A549 (cell line): ENCODE data around the gene SLC6A12. TPM values are rescaled to one million over a fixed set of nuclear protein-coding genes. Genes with fewer than 3 reads are reported as not detected.

Source experiments
- ATAC-seq, 2 experiments: fragments of 200-7000 bp in 1 of 2; fragments of >200 bp in 1 of 2; cut with Nextera tagmentation in 1 of 2; cut with Tn5 transposase in 1 of 2; 3 replicates each; pipeline versions ENCODE4 v1.8.0 to v1.9.1; 2018 to 2020; ENCODE audit warnings: mild to moderate bottlenecking in 1 of 2, moderate library complexity in 1 of 2
- CTCF ChIA-PET: fragments of 300-600 bp; sonication (Branson Sonifier 250); formaldehyde crosslinking; extraction: SDS; loops from one replicate; lab custom pipeline; 2021; ENCODE audit warnings: antibody characterized with exemption, inconsistent platforms; lab: Yijun Ruan, JAX
- POLR2A ChIA-PET: fragments of 350-600 bp; formaldehyde crosslinking; extraction: SDS; loops from one replicate; lab custom pipeline; 2021; ENCODE audit warnings: antibody characterized with exemption, inconsistent platforms; lab: Yijun Ruan, JAX
- DNase-seq, 2 experiments: peaks; one replicate each; pipeline versions ENCODE4 v3.0.0 to v3.0.0-alpha.2; 2011 to 2016; ENCODE audit warnings: low read depth in 1 of 2, low spot score in 1 of 2
- FAIRE-seq: peaks from 2 replicates; lab custom pipeline; 2011; peaks lifted over from hg19 to GRCh38; lab: Jason Lieb, UNC
- H3K27ac ChIP-seq, 2 experiments: fragments of >200 bp; sonication (Bioruptor Twin); formaldehyde crosslinking; 3 replicates each; pipeline ENCODE4 v1.5.1; 2016 to 2017
- H3K4me1 ChIP-seq: fragments of >200 bp; sonication (Bioruptor Twin); formaldehyde crosslinking; 3 replicates; pipeline ENCODE4 v1.6.1; 2016
- H3K4me2 ChIP-seq: fragments of >200 bp; sonication (Bioruptor Twin); formaldehyde crosslinking; 3 replicates; pipeline ENCODE4 v1.6.1; 2016
- H3K4me3 ChIP-seq: fragments of >200 bp; sonication (Bioruptor Twin); formaldehyde crosslinking; 3 replicates; pipeline ENCODE4 v1.5.1; 2016
- H3K9me3 ChIP-seq: fragments of >200 bp; sonication (Bioruptor Twin); formaldehyde crosslinking; 3 replicates; pipeline ENCODE4 v1.6.1; 2016
- BCL3 ChIP-seq: fragments of >200 bp; sonication (Bioruptor Twin); formaldehyde crosslinking; IDR thresholded peaks from 3 replicates; pipeline ENCODE4 v1.6.1; 2016
- CBX2 ChIP-seq: fragments of 200-600 bp; sonication (generic); IDR thresholded peaks from 2 replicates; pipeline ENCODE4 v1.6.1; 2016; ENCODE audit warnings: low read depth, mild to moderate bottlenecking, borderline replicate concordance
- CBX8 ChIP-seq: fragments of 200-600 bp; sonication (generic); IDR thresholded peaks from 2 replicates; pipeline ENCODE4 v1.6.1; 2016
- E2F6 ChIP-seq: IDR thresholded peaks from 2 replicates; pipeline ENCODE4 v1.6.1; 2012; ENCODE audit warnings: low read depth, borderline replicate concordance
- EHF ChIP-seq: fragments of 250-450 bp; sonication (Bioruptor Pico); IDR thresholded peaks from 2 replicates; pipeline ENCODE4 v1.5.0; 2020; ENCODE audit warnings: mild to moderate bottlenecking
- EHMT2 ChIP-seq: fragments of 200-600 bp; sonication (generic); IDR thresholded peaks from 2 replicates; pipeline ENCODE4 v1.6.1; 2016; ENCODE audit warnings: antibody characterized with exemption, low read depth, mild to moderate bottlenecking, moderate library complexity
- EP300 ChIP-seq, 2 experiments: fragments of >200 bp; sonication (Bioruptor Twin); formaldehyde crosslinking; IDR thresholded peaks; 2 replicates in 1 of 2; 3 replicates in 1 of 2; pipeline ENCODE4 v1.6.1; 2016 to 2017
- ESRRA ChIP-seq: fragments of 150-350 bp; IDR thresholded peaks from 2 replicates; pipeline ENCODE4 v1.6.1; 2014; ENCODE audit warnings: mild to moderate bottlenecking, low read length, borderline replicate concordance
- FOSB ChIP-seq: fragments of 250-450 bp; sonication (Bioruptor Pico); IDR thresholded peaks from 2 replicates; pipeline ENCODE4 v1.5.0; 2020; ENCODE audit warnings: mild to moderate bottlenecking, moderate library complexity
- FOSL2 ChIP-seq, 2 experiments: fragments of 450-650 bp in 1 of 2; fragments of >200 bp in 1 of 2; sonication (Bioruptor Twin) in 1 of 2; formaldehyde crosslinking; IDR thresholded peaks; 2 replicates each; pipeline versions ENCODE4 v1.5.0 to v1.6.1; 2016 to 2020; ENCODE audit warnings: mild to moderate bottlenecking in 1 of 2, moderate library complexity in 1 of 2
- GATA3 ChIP-seq: IDR thresholded peaks from 2 replicates; pipeline ENCODE4 v1.6.1; 2012; ENCODE audit warnings: borderline replicate concordance
- HEYL ChIP-seq: fragments of 250-450 bp; sonication (Bioruptor Pico); IDR thresholded peaks from 2 replicates; pipeline ENCODE4 v1.8.0; 2021; ENCODE audit warnings: mild to moderate bottlenecking, moderate library complexity
- HOXA7 ChIP-seq: fragments of 250-450 bp; sonication (Bioruptor Pico); IDR thresholded peaks from 2 replicates; pipeline ENCODE4 v1.5.0; 2020; ENCODE audit warnings: mild to moderate bottlenecking, moderate library complexity
- JUNB ChIP-seq: fragments of >200 bp; sonication (Bioruptor Twin); formaldehyde crosslinking; IDR thresholded peaks from 2 replicates; pipeline ENCODE4 v1.6.1; 2016
- KDM5A ChIP-seq: fragments of 200-600 bp; sonication (generic); IDR thresholded peaks from 2 replicates; pipeline ENCODE4 v1.6.1; 2016; ENCODE audit warnings: antibody characterized with exemption, mild to moderate bottlenecking
- NFE2L2 ChIP-seq: fragments of 150-350 bp; conservative IDR thresholded peaks from 2 replicates; pipeline ENCODE4 v1.6.1; 2014; ENCODE audit warnings: low read length
- NPAS2 ChIP-seq: fragments of 250-450 bp; sonication (Bioruptor Pico); IDR thresholded peaks from 2 replicates; pipeline ENCODE4 v1.8.0; 2022; ENCODE audit warnings: mild to moderate bottlenecking, moderate library complexity, borderline replicate concordance
- NR3C1 ChIP-seq: fragments of >200 bp; sonication (Bioruptor Twin); formaldehyde crosslinking; IDR thresholded peaks from 3 replicates; pipeline ENCODE4 v1.6.1; 2017
- PHF8 ChIP-seq: fragments of 200-600 bp; sonication (generic); IDR thresholded peaks from 2 replicates; pipeline ENCODE4 v1.6.1; 2016; ENCODE audit warnings: low read depth, mild to moderate bottlenecking, antibody characterized with exemption, moderate library complexity, borderline replicate concordance
- POLR2A ChIP-seq: IDR thresholded peaks from 2 replicates; pipeline ENCODE4 v1.6.1; 2012; ENCODE audit warnings: mild to moderate bottlenecking, low read length
- RAD21 ChIP-seq, 2 experiments: fragments of >200 bp in 1 of 2; sonication (Bioruptor Twin) in 1 of 2; formaldehyde crosslinking in 1 of 2; IDR thresholded peaks in 1 of 2; conservative IDR thresholded peaks in 1 of 2; 2 replicates in 1 of 2; 3 replicates in 1 of 2; pipeline ENCODE4 v1.6.1; 2012 to 2018; ENCODE audit warnings: inconsistent platforms in 1 of 2
- RCOR1 ChIP-seq: fragments of 150-350 bp; IDR thresholded peaks from 2 replicates; pipeline ENCODE4 v1.6.1; 2014; ENCODE audit warnings: antibody characterized with exemption, low read length, low read depth
- REST ChIP-seq: fragments of 200-600 bp; sonication (generic); IDR thresholded peaks from 2 replicates; pipeline ENCODE4 v1.6.1; 2016; ENCODE audit warnings: antibody characterized with exemption, mild to moderate bottlenecking, moderate library complexity
- RFX5 ChIP-seq: fragments of 450-650 bp; IDR thresholded peaks from 2 replicates; pipeline ENCODE4 v1.7.1; 2014; ENCODE audit warnings: antibody characterized with exemption, mild to moderate bottlenecking, moderate library complexity
- RNF2 ChIP-seq: fragments of 200-600 bp; sonication (generic); IDR thresholded peaks from 2 replicates; pipeline ENCODE4 v1.6.1; 2016; ENCODE audit warnings: low read depth, mild to moderate bottlenecking, antibody characterized with exemption, moderate library complexity, borderline replicate concordance
- SREBF2 ChIP-seq: fragments of 450-650 bp; IDR thresholded peaks from 2 replicates; pipeline ENCODE4 v1.6.1; 2014; ENCODE audit warnings: mild to moderate bottlenecking, moderate library complexity
- TP53 ChIP-seq: fragments of 250-450 bp; sonication (Bioruptor Pico); IDR thresholded peaks from 2 replicates; pipeline ENCODE4 v1.5.0; 2021; ENCODE audit warnings: mild to moderate bottlenecking, moderate library complexity
- ZFP36 ChIP-seq: fragments of 450-650 bp; IDR thresholded peaks from 2 replicates; pipeline ENCODE4 v1.6.1; 2014; ENCODE audit warnings: borderline replicate concordance; ENCODE audit not compliant: partially characterized antibody
- ZNF302 ChIP-seq: fragments of 250-450 bp; sonication (Bioruptor Pico); IDR thresholded peaks from 2 replicates; pipeline ENCODE4 v1.9.0; 2021; ENCODE audit warnings: inconsistent platforms, mild to moderate bottlenecking, moderate library complexity
- ZSCAN20 ChIP-seq: fragments of 250-450 bp; sonication (Bioruptor Pico); IDR thresholded peaks from 2 replicates; pipeline ENCODE4 v1.8.0; 2022; ENCODE audit warnings: mild to moderate bottlenecking, moderate library complexity
- WGBS: methylation state at CpG from one replicate; pipeline ENCODE4 v1.1.6; 2017; ENCODE audit errors: missing lambda C conversion rate; 5-methylcytosine and 5-hydroxymethylcytosine counted together
- polyA plus RNA-seq, 4 experiments: library from polyadenylated mRNA; depleted of rRNA in 3 of 4; stranded (reverse); fragments of >200 nt; fragmentation: RNase III in 1 of 4; extraction: RNeasy Plus Mini Kit Qiagen cat#74134 plus additional on column Dnase treatment in 1 of 4; gene quantifications; 2 replicates in 3 of 4; 3 replicates in 1 of 4; pipeline ENCODE4 v1.2.3, GENCODE V29; 2011 to 2017
- TF ChIP-seq, protein P1 (sequence below): IDR thresholded peaks from 2 replicates; pipeline ENCODE4 v1.6.1; 2012

SLC6A12 gene
- polyA plus RNA-seq, 2 of the 4 experiments (the other 2 are of a cell fraction), result 0.78 to 4.4 TPM

DNA sequence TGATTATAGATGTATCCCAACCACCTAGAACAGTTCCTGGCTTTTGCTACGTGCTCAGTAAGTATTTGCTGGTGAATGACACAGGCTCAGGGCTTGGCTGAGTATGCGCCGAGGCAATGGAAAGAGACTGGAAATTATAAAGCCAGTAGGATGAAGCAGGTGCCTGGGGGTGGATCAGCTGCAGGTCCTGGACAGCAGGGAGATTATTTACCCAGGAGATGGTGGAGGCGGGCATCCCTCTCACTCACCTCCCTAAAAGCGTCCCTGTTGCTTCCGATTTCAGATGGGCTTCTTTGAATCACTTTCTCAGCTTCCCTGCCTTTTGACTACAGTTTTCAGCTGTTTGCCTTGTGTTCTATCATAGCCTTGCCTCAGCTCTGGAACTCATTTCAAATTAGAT, 42.3 kb upstream of the SLC6A12 start:
- Histone ChIP-seq H3K4me1 (no peaks in the 10 kb centered on the region), H3K4me3 (no peak overlapping the region), H3K4me2 (no peak overlapping the region), H3K9me3 (no peaks in the 10 kb centered on the region), H3K27ac (no peak overlapping the region)
- ATAC-seq (no peak), FAIRE-seq (no peak), DNase-seq (no peak)
- TF ChIP-seq EHMT2 (no peak), SREBF2 (no peak), HEYL (CRISPR knock-in tag) (no peak), REST (no peak), NPAS2 (CRISPR knock-in tag) (no peak), NR3C1 (no peak), NFE2L2 (no peak), CBX8 (no peak), ZFP36 (no peak), FOSB (CRISPR knock-in tag) (no peak), GATA3 (no peak), JUNB (no peak), PHF8 (no peak), EP300 (IDR thresholded peaks at IDR 0.05) (no peak), HOXA7 (no peak), RFX5 (no peak), ZNF302 (no peak), FOSL2 (IDR thresholded peaks at IDR 0.05) (no peak), FOSL2 (CRISPR knock-in tag; IDR thresholded peaks at IDR 0.05) (no peak), BCL3 (no peak)
- CTCF ChIA-PET, result interaction anchor here (1.2 to 2.0 kb wide), 2 partner anchors 9 to 48 kb away, joined by 3 to 5 read pairs; no protein-coding TSS in a partner anchor
- WGBS, result 76% methylated on average over 6 of the region's 6 CpGs
- POLR2A ChIA-PET, result no interaction called here

DNA sequence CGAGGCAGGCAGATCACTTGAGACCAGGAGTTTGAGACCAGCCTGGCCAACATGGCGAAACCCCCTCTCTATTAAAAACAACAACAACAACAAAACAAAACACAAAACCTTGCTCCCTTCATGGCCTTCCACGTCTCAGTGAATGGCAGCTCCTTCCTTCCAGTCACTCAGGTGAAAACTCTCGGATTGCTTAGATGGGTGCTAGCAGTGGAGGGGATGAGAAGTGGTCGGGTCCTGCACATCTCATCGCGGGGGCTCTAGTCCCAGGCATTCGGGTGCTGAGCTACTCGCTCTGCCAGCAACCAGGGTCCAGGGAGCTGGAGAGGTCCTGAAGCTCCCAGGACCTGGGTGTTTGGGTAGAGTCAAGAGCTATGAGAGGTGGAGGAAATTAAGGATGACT, 41.0 kb upstream of the SLC6A12 start:
- Histone ChIP-seq H3K4me3 (no peak overlapping the region), H3K4me2 (no peak overlapping the region), H3K9me3 (no peaks in the 10 kb centered on the region), H3K27ac (no peak overlapping the region), H3K4me1 (no peaks in the 10 kb centered on the region)
- WGBS, result 50% methylated on average over 8 of the region's 9 CpGs
- no peak for ATAC-seq
- ChIA-PET POLR2A (no interaction called here), CTCF (interaction anchor here (1.1 to 1.2 kb wide), 2 partner anchors 35 to 50 kb away, joined by 3 read pairs; no protein-coding TSS in a partner anchor)
- no peak for DNase-seq
- TF ChIP-seq RCOR1 (no peak), RNF2 (no peak), EHF (CRISPR knock-in tag) (no peak), ZSCAN20 (CRISPR knock-in tag) (no peak), ESRRA (no peak), E2F6 (no peak), TP53 (no peak), CBX2 (no peak), KDM5A (no peak), ZFP36 (no peak), RAD21 (conservative IDR thresholded peaks at IDR 0.05 in 1 of 2, IDR thresholded peaks at IDR 0.05 in 1 of 2) (no peak), REST (no peak), POLR2A (no peak), HEYL (CRISPR knock-in tag) (no peak)
- TF ChIP-seq, protein P1, sequence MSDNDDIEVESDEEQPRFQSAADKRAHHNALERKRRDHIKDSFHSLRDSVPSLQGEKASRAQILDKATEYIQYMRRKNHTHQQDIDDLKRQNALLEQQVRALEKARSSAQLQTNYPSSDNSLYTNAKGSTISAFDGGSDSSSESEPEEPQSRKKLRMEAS, result no peak
- FAIRE-seq, result no peak
